PC-3 (cell line): ENCODE data around the gene IRX5. TPM values are rescaled to one million over a fixed set of nuclear protein-coding genes. Genes with fewer than 3 reads are reported as not detected.

Source experiments
- ATAC-seq: fragments of 200-7000 bp; cut with Tn5 transposase; 2 replicates; pipeline ENCODE4 v1.9.1; 2020; ENCODE audit warnings: mild to moderate bottlenecking, moderate library complexity
- BruUV-seq: library from RNA; stranded (reverse); fragments of 400-500 nt; replicated peaks from 2 replicates; lab custom pipeline; 2021; lab: Mats Ljungman, UMichigan
- CTCF ChIA-PET: fragments of 300-600 bp; sonication (Branson Sonifier 250); formaldehyde crosslinking; loops from one replicate; lab custom pipeline; 2022; ENCODE audit warnings: antibody characterized with exemption; lab: Charles Lee
- POLR2A ChIA-PET: fragments of 300-600 bp; sonication (Branson Sonifier 250); formaldehyde crosslinking; loops from one replicate; lab custom pipeline; 2022; ENCODE audit warnings: antibody characterized with exemption; ENCODE audit not compliant: unreplicated experiment; lab: Charles Lee
- DNase-seq: peaks from one replicate; pipeline ENCODE4 v3.0.0-alpha.2; 2015
- H2AFZ ChIP-seq: fragments of 300-600 bp; sonication (generic); 2 replicates; pipeline ENCODE4 v1.6.0; 2016; ENCODE audit warnings: antibody characterized with exemption, low read length
- H3F3A ChIP-seq: fragments of 300-600 bp; sonication (generic); one replicate; pipeline ENCODE4 v1.6.0; 2017; ENCODE audit warnings: antibody characterized with exemption, low read length, control low read depth, mild to moderate bottlenecking; ENCODE audit not compliant: unreplicated experiment
- H3K27ac ChIP-seq: fragments of 300-600 bp; sonication (generic); 2 replicates; pipeline ENCODE4 v1.5.1; 2016; ENCODE audit warnings: mild to moderate bottlenecking, low read length
- H3K27me3 ChIP-seq: fragments of 300-600 bp; sonication (generic); 2 replicates; pipeline ENCODE4 v1.6.1; 2016; ENCODE audit warnings: low read length, mixed read lengths
- H3K36me3 ChIP-seq: fragments of 300-600 bp; sonication (generic); 2 replicates; pipeline ENCODE4 v1.6.1; 2016; ENCODE audit warnings: low read depth, mixed run types, low read length, mixed read lengths
- H3K4me1 ChIP-seq: fragments of 300-600 bp; sonication (generic); 2 replicates; pipeline ENCODE4 v1.5.1; 2016; ENCODE audit warnings: low read length; ENCODE audit not compliant: insufficient read depth
- H3K4me2 ChIP-seq: fragments of 300-600 bp; sonication (generic); 2 replicates; pipeline ENCODE4 v1.6.0; 2016; ENCODE audit warnings: low read length
- H3K4me3 ChIP-seq: fragments of 300-600 bp; sonication (generic); 2 replicates; pipeline ENCODE4 v1.5.1; 2016; ENCODE audit warnings: mild to moderate bottlenecking, low read length, mixed read lengths
- H3K79me2 ChIP-seq: fragments of 300-600 bp; sonication (generic); 2 replicates; pipeline ENCODE4 v1.6.1; 2017; ENCODE audit warnings: low read length, mixed read lengths
- H3K9ac ChIP-seq: fragments of 300-600 bp; sonication (generic); 2 replicates; pipeline ENCODE4 v1.6.0; 2016; ENCODE audit warnings: mild to moderate bottlenecking, low read length
- H3K9me2 ChIP-seq: fragments of 300-600 bp; sonication (generic); replicated peaks from 2 replicates; pipeline ENCODE4 v1.6.1; 2016; ENCODE audit warnings: mixed run types, low read length, mixed read lengths
- H3K9me3 ChIP-seq: fragments of 300-600 bp; sonication (generic); 2 replicates; pipeline ENCODE4 v1.6.1; 2016; ENCODE audit warnings: low read length, mixed read lengths
- H4K20me1 ChIP-seq: fragments of 300-600 bp; sonication (generic); 2 replicates; pipeline ENCODE4 v1.6.1; 2016; ENCODE audit warnings: low read length, mixed read lengths
- CTCF ChIP-seq: fragments of 300-600 bp; sonication (generic); conservative IDR thresholded peaks from 2 replicates; pipeline ENCODE4 v1.5.1; 2017; ENCODE audit warnings: antibody characterized with exemption, low read depth, mild to moderate bottlenecking, low read length
- EZH2 ChIP-seq: fragments of 300-600 bp; sonication (generic); IDR thresholded peaks from one replicate; pipeline ENCODE4 v1.6.1; 2017; ENCODE audit warnings: antibody characterized with exemption, mild to moderate bottlenecking, low read length; ENCODE audit not compliant: unreplicated experiment
- EZH2phosphoT487 ChIP-seq: fragments of 300-600 bp; sonication (generic); IDR thresholded peaks from 2 replicates; pipeline ENCODE4 v1.6.1; 2018; ENCODE audit warnings: mild to moderate bottlenecking, antibody characterized with exemption, low read length, borderline replicate concordance
- intact Hi-C: fragments of 100-400 bp; cut with micrococcal nuclease; formaldehyde crosslinking; loops from 2 replicates; pipeline ENCODE4 v1.9.0; 2023
- total RNA-seq: library from RNA; depleted of rRNA; stranded (reverse); fragments of >200 nt; gene quantifications from 2 replicates; pipeline ENCODE4 v1.2.3, GENCODE V29; 2014

IRX5 gene
- total RNA-seq, 1 experiment from 2014 or later: 0.22 TPM

GRCh38 chr16:54891346-54891745, 39.3 kb upstream of the IRX5 start:
- BruUV-seq: no TSS peak
- ChIA-PET CTCF (no interaction called here), POLR2A (no interaction called here)
- Histone ChIP-seq H3K4me3 (no peak overlapping the region), H3K36me3 (no peaks in the 10 kb centered on the region), H3K4me2 (no peak overlapping the region), H3K9me2 (no peaks in the 10 kb centered on the region), H3K9me3 (no peaks in the 10 kb centered on the region), H2AFZ (no peak overlapping the region), H3K27me3 (no peaks in the 10 kb centered on the region), H3K27ac (no peak overlapping the region), H3K4me1 (no peaks in the 10 kb centered on the region), H3F3A (no peaks in the 10 kb centered on the region), H4K20me1 (no peaks in the 10 kb centered on the region), H3K79me2 (no peaks in the 10 kb centered on the region), H3K9ac (no peak overlapping the region)
- ATAC-seq (no peak), DNase-seq (no peak)
- TF ChIP-seq EZH2phosphoT487: no peak
- TF ChIP-seq EZH2: no peak
- TF ChIP-seq CTCF: no peak
- intact Hi-C loops: no loop called here

- ATAC-seq (no peak), DNase-seq (no peak)
- H3K27ac ChIP-seq: no peak overlapping the region
- no TSS peak for BruUV-seq
- H3K9me2 ChIP-seq: no peaks in the 10 kb centered on the region
- no peak overlapping the region for H3K4me3 ChIP-seq
- ChIA-PET POLR2A (no interaction called here), CTCF (no interaction called here)
- H3F3A ChIP-seq: no peaks in the 10 kb centered on the region
- H3K4me2 ChIP-seq: no peak overlapping the region
- no peaks in the 10 kb centered on the region for H3K79me2 ChIP-seq
- no peaks in the 10 kb centered on the region for H3K36me3 ChIP-seq
- no peaks in the 10 kb centered on the region for H3K27me3 ChIP-seq
- H2AFZ ChIP-seq: no peak overlapping the region
- TF ChIP-seq CTCF: no peak
- TF ChIP-seq EZH2: no peak
- TF ChIP-seq EZH2phosphoT487: no peak
- no peaks in the 10 kb centered on the region for H3K9me3 ChIP-seq
- intact Hi-C loops: no loop called here
- H3K4me1 ChIP-seq: no peaks in the 10 kb centered on the region
- no peak overlapping the region for H3K9ac ChIP-seq
- H4K20me1 ChIP-seq: no peaks in the 10 kb centered on the region
Measured at GRCh38 chr16:54892981-54893380, 37.7 kb upstream of the IRX5 start.

GRCh38 chr16:54897930-54898329, 32.7 kb upstream of the IRX5 start:
- H3K79me2 ChIP-seq: no peaks in the 10 kb centered on the region
- H3K9me3 ChIP-seq: no peaks in the 10 kb centered on the region
- H3K36me3 ChIP-seq: no peaks in the 10 kb centered on the region
- ChIA-PET CTCF (no interaction called here), POLR2A (no interaction called here)
- H3K4me1 ChIP-seq: no peaks in the 10 kb centered on the region
- H3K27me3 ChIP-seq: no peaks in the 10 kb centered on the region
- H3K4me3 ChIP-seq: no peak overlapping the region
- H3K4me2 ChIP-seq: no peak overlapping the region
- H4K20me1 ChIP-seq: no peaks in the 10 kb centered on the region
- ATAC-seq: no peak
- H3K9me2 ChIP-seq: no peaks in the 10 kb centered on the region
- H3F3A ChIP-seq: no peaks in the 10 kb centered on the region
- H3K27ac ChIP-seq: no peak overlapping the region
- no TSS peak for BruUV-seq
- H3K9ac ChIP-seq: no peak overlapping the region
- intact Hi-C loops: no loop called here
- no peak overlapping the region for H2AFZ ChIP-seq
- TF ChIP-seq EZH2phosphoT487: no peak
- no peak for TF ChIP-seq EZH2
- no peak for TF ChIP-seq CTCF
- DNase-seq: no peak
